ENCODE results near the gene IL17RB.

DNA sequence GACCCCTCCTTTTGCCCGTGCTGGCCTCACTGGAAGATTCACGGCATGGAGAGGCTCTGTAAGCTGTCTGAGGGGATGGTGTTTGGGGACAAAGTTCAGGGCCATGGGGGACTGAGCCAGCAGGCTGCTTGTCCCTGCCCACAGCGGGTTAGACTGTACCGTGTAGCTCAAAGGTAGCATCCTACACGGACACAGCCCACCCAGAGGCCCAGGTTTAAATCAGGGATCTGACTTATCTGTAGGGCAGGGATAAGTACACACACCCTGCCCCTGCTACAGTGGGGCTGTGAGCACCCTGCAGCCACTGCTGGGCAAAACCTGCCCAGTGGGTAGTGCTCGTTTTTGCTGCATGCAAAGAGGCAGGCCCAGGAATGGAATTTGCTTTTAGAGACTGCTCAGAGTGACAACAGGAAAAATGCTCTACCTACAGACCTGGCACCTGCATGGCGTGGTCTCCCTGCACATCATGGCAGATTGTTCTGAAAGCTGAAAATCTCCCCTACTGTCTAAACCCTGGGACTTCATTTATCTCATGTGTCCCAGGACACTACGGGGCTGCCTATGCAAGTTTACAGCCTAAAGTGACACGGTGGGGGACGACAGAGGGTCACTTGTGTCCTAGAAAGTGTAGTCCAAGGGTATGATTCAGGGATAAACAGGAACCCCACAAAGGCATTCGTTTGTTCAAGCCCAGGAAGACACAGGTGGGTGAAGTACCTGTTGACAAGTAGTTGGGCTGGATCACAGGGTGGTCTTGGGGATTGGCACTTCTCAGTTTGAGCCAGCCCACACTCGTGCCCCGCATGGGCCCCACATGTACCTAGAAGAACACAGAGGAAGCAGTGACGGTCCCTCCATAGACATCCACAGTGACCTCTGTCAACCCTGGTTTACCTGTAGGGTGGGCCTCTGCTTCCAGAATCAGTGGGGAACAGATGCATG lies 27.9 kb upstream of the IL17RB start:
- TF ChIP-seq EZH2phosphoT487 (conservative IDR thresholded peaks at IDR 0.05; ENCODE audit: low read length): no peak
- TF ChIP-seq, protein P1, sequence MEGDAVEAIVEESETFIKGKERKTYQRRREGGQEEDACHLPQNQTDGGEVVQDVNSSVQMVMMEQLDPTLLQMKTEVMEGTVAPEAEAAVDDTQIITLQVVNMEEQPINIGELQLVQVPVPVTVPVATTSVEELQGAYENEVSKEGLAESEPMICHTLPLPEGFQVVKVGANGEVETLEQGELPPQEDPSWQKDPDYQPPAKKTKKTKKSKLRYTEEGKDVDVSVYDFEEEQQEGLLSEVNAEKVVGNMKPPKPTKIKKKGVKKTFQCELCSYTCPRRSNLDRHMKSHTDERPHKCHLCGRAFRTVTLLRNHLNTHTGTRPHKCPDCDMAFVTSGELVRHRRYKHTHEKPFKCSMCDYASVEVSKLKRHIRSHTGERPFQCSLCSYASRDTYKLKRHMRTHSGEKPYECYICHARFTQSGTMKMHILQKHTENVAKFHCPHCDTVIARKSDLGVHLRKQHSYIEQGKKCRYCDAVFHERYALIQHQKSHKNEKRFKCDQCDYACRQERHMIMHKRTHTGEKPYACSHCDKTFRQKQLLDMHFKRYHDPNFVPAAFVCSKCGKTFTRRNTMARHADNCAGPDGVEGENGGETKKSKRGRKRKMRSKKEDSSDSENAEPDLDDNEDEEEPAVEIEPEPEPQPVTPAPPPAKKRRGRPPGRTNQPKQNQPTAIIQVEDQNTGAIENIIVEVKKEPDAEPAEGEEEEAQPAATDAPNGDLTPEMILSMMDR (IDR thresholded peaks at IDR 0.05; ENCODE audit: insufficient read depth, low read length, poor library complexity, severe bottlenecking): no peak
